Dedifferentiated amniotic fluid mesenchymal stem cell (primary cell): ENCODE data around the gene AKAP7.

Source experiments
- DNase-seq: peaks from one replicate; pipeline ENCODE4 v3.0.0-alpha.2; 2016; ENCODE audit errors: extremely low spot score

The AKAP7 gene

GRCh38 chr6:131199568-131200272, 64.5 kb downstream of the AKAP7 start:
- DNase-seq, result no peak

- DNase-seq, result no peak
Observed at GRCh38 chr6:131205481-131206244, 70.4 kb downstream of the AKAP7 start.

DNA sequence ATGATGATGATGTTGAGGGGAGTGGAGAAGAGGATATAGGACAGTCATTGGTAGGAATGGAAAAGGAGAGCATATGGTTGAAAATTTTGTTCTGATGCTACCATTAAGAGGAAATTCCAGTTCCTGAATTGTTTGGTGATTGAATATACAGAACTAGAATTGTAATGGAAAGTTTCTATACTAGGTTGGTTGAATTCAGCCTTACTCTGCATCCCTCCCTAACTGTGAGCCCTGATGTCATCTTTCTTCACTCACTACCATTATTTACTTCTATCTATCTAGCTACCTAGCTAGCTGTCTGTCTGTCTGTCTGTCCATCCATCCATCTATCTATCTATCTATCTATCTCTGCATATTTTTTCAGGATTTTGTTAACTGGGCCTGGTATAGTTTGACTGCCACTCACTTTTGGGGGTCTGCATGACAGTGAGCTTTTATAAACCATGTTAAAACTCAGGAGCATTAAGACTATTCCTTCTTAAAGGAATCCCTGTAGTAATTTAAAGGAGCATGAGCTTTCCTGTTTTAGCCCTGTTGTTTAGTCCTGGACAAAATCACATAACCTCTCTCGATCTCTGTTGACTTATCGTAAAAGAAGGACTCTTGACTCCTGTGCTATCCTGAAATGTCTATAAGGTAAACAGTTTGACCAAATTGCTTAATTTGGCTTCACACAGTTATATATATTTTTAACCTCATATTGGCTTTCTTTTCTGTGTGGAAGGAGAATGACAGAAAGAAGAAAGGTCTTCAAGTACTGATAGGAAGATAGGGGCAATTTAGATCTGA, 71.4 kb downstream of the AKAP7 start:
- no peak for DNase-seq

GRCh38 chr6:131208787-131209186, 73.5 kb downstream of the AKAP7 start:
- DNase-seq, result no peak

GRCh38 chr6:131210469-131210868, 75.2 kb downstream of the AKAP7 start:
- no peak for DNase-seq

GRCh38 chr6:131212024-131212423, 76.8 kb downstream of the AKAP7 start:
- DNase-seq, result no peak

GRCh38 chr6:131212913-131213312, 77.6 kb downstream of the AKAP7 start:
- DNase-seq, result no peak

DNA sequence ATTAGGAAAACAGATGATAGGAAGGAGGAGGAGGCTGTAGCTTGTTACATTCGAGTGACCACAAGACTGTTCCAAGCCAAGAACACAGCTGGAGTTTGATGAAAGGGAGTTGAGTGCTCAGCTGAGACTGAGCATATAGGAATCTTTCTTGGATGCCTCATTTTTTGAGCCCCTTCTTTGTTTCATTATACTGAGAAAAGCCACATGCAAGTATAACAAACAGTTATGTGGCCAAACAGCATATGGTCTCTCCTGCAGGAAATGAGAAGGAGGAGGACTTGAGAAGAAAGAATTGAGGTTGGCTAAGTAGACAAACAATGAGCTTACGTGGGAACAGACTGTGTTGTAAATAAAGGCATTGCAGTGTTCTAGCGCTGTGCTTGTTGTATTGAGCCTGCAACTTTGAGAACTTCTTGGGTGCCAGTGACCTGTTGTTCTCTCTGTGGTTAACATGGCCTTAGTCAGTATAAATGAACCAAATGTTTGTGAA, 78.3 kb downstream of the AKAP7 start:
- DNase-seq, result no peak

DNA sequence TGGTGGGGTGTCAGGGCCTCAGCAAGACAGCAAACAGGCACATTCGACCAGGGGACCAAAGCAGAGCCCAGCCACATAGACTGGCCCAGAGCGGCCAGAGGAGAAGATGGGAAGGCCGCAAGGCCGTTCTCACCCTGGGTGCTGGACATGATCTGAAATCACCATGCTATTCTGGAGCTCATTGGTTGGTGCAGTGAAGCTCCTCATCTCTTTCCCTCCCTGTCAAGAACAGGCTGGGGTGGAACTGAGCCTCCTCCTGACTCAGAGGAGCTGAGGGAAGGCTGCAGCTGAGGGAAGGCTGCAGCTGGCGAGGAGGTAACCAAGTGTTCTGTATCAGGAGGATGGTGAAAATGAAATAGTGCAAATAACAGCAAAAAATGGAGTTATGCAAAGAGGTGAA, 80.0 kb downstream of the AKAP7 start:
- no peak for DNase-seq

- no peak for DNase-seq
Observed at GRCh38 chr6:131216246-131216645, 81.0 kb downstream of the AKAP7 start.

DNA sequence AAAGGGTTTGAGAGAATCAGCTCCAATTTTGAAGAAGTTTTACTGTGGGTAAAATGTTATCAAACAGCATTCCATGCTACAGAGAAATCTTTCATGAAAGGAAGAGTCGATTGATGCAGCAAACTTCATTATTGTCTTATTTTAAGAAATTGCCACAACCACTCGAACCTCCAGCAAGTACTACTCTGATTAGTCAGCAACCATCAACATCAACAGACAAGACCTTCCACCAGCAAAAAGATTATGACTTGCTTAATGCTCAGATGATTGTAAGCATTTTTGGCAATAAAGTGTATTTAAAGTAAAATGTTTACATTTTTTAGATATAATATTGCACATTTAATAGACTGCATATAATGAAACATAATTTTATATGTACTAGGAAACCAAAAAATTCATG, 87.5 kb downstream of the AKAP7 start:
- DNase-seq, result no peak

DNA sequence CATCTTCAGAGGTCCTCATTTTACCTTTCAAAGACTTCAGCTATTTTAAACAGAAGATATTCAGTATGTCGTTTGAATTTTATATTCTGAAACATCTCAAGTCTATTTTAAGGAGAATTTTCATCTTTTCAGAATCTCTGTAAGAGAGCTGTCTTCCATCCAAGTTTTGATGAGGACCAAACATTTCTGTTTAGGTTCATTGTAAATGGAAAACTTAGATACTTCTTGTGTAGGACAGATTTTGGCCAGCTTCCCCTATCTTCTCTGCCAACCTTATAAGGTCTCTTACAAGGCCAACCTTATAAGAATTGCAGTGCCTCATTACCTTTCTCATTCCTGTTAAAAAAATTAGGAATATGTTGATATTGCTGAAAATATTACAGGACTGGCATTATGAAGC, 88.1 kb downstream of the AKAP7 start:
- DNase-seq, result no peak

- no peak for DNase-seq
Observed at GRCh38 chr6:131225127-131225526, 89.9 kb downstream of the AKAP7 start.

DNA sequence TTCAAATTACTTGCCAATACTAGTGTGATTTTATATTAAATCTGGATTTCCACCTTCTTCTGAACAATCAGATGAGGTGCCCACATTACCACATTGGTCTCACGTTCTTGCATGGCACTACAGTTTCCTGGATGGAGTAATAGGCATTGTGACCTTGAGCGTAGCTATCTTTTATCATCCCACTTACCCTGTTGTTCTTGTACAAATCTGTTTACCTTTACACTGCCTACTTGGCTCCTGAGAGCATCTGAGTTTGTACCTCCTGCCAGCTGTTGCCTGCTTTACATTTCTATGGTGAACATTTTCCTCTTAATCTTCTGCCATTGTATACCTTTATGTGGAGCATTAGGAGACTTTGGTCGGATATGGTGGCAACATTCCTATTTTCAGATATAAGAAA, 90.7 kb downstream of the AKAP7 start:
- DNase-seq, result no peak

DNA sequence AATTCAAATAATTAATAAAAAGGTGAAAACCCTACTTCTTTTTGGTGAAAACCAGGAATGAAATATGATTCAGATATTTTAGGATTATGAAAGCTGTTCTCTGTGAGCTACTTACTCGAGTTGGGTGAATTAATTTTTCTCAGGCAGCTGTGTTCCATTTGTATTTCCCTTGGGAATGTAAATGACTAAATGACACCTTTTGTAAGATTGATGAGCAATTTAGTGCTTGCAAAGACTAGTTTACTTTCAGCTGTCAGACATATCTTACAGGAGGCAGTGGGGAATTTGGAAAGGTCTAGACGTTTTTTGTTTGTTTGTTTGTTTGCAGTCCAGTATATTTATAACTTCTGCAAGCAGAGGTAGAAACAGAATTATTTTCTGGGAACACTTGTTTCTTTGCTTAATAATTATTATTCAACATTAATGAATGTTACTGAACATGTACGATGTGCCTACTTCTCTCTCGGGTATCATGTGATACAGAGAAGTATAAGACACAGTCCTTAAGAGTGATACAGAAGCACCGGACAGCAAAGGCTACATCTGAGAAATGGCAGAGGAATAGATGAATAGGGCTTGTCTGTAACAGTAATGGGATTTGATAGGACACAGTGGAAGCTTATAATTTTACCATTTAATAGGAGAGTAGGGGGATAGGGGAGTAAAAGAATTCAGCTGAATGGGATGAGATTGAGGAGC, 91.3 kb downstream of the AKAP7 start:
- DNase-seq, result no peak

DNA sequence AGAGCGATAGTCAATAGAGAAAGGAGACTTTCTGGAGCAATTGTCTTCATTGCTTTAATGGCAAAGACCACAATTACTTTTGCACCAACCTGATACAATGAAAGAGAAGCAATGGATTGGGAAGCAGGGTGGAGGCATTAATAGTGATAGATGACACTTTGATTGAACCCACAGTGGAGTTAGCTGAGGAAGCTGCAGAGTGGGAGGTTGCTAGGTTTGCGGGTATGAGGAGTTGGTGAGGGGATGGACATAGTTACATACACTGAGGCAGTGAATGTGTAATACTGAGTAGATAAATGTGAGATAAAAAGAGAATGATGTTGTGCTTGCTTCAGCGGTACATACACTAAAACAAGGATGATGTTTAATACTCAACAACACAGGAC, 91.9 kb downstream of the AKAP7 start:
- no peak for DNase-seq

DNA sequence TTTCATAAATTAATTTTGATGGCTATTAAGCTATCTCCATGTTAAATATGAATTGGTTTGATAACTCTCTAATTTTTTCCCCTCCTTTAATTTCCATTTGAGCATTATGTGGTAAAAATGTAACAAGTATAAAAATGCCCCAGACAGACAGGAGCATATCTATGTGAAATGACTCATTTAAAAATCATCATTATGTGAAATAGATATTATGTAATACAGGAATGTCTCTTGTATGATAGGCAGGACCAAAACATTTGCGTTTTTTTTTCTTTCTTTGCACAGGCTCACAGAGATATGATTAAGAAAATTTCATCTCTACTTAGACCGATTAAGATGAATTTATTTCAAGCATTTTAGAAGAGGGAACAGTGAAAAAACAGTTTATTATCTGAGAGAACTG, 95.8 kb downstream of the AKAP7 start:
- no peak for DNase-seq

DNA sequence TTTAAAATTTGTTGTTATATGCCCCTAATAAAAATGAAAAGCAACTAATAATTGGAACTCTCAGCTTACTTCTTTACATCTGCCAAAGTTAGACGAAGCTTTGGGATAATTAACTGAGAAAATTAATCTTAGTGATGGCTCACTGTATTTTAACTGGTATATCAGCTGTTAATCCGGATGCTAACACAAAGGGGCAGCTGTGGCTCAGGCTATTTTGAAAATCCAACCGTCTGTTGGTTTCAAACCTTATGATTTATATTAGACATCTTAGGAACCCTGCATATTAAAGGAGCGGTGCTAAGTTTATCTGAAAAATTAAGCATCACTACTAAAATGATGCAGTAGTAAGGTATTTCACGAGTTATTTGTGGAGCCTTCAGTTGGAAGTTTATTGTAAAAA, 96.6 kb downstream of the AKAP7 start:
- DNase-seq, result no peak

DNA sequence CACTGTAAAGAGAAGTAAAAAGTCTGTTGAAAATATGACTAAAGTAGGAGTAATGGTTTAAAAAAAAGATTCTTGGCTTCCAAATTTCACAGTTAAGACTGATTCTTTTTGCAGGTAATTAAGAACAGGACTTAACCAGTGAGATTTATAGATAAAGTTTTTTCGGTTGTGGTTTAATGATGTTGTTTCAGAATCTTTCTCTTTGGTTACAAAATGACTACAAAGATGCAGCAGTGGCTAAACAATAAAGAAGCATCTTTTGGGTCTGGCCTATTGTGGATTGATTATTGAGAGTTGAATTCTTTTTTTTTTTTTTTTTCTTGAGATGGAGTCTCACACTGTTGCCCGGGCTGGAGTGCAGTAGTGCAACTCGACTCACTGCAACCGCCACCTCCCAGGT, 109.7 kb downstream of the AKAP7 start:
- DNase-seq, result no peak

GRCh38 chr6:131250122-131250521, 114.9 kb downstream of the AKAP7 start:
- DNase-seq, result peak; percentile 54

DNA sequence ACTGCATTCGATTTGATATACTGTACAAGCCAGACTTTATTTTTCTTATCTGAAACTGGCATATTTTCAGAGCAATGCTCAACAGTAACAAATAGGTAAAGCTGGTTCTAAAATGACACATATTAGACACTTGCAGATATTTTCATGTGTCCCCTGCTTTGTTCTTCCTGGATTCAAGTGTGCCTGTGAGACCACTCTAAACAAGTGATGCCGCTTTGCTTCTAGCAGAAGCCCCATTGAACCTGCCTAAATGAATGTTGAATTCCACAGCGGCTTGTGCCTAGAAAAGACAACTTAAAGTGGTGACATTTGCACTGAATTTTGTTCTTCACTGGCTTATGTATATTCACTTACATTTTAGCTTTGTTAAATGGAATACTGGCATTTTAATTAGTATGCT, 115.7 kb downstream of the AKAP7 start:
- DNase-seq, result no peak

GRCh38 chr6:131251590-131252199, 116.4 kb downstream of the AKAP7 start:
- no peak for DNase-seq
